ENCODE data around the gene ARHGEF3. TPM values are rescaled to one million over a fixed set of nuclear protein-coding genes. Genes with fewer than 3 reads are reported as not detected.
A peak's percentile ranks its signal among the peaks of the same experiment; 100 is the strongest.

ARHGEF3 gene
- total RNA-seq, 1 donor from 2014 or later: 0.52 TPM

DNA sequence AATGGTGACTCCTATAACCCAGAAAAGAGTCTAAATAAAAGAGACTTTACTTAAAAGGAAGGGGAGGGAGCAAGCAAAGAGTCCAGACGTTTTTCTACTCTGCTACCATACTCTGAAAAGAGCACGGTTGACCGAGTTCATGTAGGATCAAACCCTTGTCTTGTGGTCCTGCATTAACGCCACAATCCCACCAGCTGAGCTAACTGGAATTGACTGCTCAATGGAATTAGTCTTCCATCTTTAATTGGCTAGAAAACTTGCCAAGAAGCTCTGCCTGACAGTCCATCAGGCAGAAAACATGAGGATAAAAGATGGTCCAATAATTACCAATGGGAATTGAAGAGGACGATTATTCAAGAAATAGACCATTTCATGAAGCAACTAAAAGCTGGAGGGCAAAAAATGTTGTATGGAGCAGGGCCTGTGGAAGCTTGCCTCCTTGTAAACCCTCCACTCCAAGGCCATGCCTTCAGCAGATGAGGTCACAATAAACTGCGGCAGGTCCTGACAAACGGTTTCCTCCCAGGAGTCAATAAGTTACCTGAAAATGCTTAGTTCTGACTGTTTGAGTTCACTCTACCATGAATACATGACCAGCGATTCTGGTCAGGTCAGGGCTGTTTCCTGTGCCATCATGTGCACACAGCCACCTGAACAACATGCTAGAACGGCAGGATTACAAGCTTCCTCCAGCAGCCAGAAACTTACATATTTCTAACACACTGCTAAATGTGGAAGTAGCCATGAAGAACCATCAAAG lies 35.6 kb upstream of the ARHGEF3 start:
- Mint-ChIP-seq H3K27ac (no peak overlapping the region), H3K27me3 (ENCODE audit: insufficient read depth, low read depth) (no peaks in the 10 kb centered on the region), H3K9me3 (no peaks in the 10 kb centered on the region), H3K4me3 (no peak overlapping the region), H3K4me1 (peaks cover 22% of the 10 kb centered on the region), H3K36me3 (no peaks in the 10 kb centered on the region)
- H3K9ac ChIP-seq: no peak overlapping the region
- no peaks in the 10 kb centered on the region for H3K36me3 ChIP-seq
- peak overlapping the region; percentile 3 for H3K4me2 ChIP-seq
- H3K9me3 ChIP-seq (ENCODE audit: low read depth): no peaks in the 10 kb centered on the region
- H2AFZ ChIP-seq (replicated peaks): no peak overlapping the region
- H4K20me1 ChIP-seq (ENCODE audit: low read depth): no peaks in the 10 kb centered on the region
- TF ChIP-seq, protein P1, sequence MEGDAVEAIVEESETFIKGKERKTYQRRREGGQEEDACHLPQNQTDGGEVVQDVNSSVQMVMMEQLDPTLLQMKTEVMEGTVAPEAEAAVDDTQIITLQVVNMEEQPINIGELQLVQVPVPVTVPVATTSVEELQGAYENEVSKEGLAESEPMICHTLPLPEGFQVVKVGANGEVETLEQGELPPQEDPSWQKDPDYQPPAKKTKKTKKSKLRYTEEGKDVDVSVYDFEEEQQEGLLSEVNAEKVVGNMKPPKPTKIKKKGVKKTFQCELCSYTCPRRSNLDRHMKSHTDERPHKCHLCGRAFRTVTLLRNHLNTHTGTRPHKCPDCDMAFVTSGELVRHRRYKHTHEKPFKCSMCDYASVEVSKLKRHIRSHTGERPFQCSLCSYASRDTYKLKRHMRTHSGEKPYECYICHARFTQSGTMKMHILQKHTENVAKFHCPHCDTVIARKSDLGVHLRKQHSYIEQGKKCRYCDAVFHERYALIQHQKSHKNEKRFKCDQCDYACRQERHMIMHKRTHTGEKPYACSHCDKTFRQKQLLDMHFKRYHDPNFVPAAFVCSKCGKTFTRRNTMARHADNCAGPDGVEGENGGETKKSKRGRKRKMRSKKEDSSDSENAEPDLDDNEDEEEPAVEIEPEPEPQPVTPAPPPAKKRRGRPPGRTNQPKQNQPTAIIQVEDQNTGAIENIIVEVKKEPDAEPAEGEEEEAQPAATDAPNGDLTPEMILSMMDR (IDR thresholded peaks at IDR 0.05): no peak
- TF ChIP-seq EZH2phosphoT487 (IDR thresholded peaks at IDR 0.05): no peak
- no peak for TF ChIP-seq EZH2 (IDR thresholded peaks at IDR 0.05)
- H3F3A ChIP-seq (ENCODE audit: low read depth): no peaks in the 10 kb centered on the region
- H3K79me2 ChIP-seq (ENCODE audit: low read depth): no peaks in the 10 kb centered on the region
- peaks cover 10% of the 10 kb centered on the region for H3K4me1 ChIP-seq
- H3K27ac ChIP-seq: no peak overlapping the region
- no peak overlapping the region for H3K4me3 ChIP-seq
- DNase-seq (ENCODE audit: low spot score): peak; percentile 62
- H3K27me3 ChIP-seq: no peaks in the 10 kb centered on the region

DNA sequence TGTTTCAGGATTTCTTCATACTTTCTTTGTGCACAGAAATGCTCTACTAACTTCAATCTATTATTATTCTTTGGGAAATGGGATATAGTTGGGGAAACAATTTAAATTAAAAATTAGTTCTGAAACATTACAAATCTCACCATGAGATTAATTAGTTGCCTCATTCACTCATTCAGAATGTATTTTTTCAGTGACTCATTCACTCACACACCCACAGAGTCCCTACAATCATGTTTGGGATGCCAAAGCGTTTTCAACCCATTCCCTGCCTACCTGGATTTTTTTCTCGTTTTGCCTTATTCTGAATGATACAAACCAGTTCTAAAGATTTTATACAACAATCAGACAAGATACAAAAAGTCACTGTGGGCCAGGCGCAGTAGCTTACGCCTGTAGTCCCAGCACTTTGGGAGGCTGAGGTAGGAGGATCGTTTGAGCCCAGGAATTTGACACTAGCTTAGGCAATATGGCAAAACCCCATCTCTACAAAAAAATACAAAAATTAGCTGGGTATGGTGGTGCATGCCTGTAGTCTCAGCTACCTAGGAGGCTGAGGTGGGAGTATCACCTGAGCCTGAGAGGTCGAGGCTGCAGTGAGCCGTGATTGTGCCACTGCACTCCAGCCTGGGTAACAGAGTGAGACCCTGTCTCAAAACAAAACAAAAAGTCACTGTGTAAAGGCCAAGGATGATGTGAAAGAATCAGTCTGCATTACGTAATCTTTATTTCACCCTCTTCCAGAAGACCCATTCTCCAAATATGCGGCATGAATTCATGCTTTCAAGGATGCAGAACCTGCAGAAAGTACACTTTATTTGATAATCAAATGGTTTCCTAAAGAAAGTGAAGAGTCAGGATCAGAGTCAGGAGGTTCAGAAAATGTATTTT lies 34.8 kb upstream of the ARHGEF3 start:
- Mint-ChIP-seq H3K36me3 (no peaks in the 10 kb centered on the region), H3K4me3 (no peak overlapping the region), H3K27me3 (ENCODE audit: insufficient read depth, low read depth) (no peaks in the 10 kb centered on the region), H3K4me1 (peaks cover 22% of the 10 kb centered on the region), H3K9me3 (no peaks in the 10 kb centered on the region), H3K27ac (no peak overlapping the region)
- H3K9ac ChIP-seq: no peak overlapping the region
- H3K27ac ChIP-seq: no peak overlapping the region
- no peaks in the 10 kb centered on the region for H3F3A ChIP-seq (ENCODE audit: low read depth)
- peak overlapping the region; percentile 3 for H3K4me2 ChIP-seq
- H3K4me3 ChIP-seq: no peak overlapping the region
- no peaks in the 10 kb centered on the region for H3K27me3 ChIP-seq
- H3K36me3 ChIP-seq: no peaks in the 10 kb centered on the region
- no peaks in the 10 kb centered on the region for H3K79me2 ChIP-seq (ENCODE audit: low read depth)
- H3K4me1 ChIP-seq: peaks cover 10% of the 10 kb centered on the region
- H4K20me1 ChIP-seq (ENCODE audit: low read depth): no peaks in the 10 kb centered on the region
- no peak overlapping the region for H2AFZ ChIP-seq (replicated peaks)
- no peaks in the 10 kb centered on the region for H3K9me3 ChIP-seq (ENCODE audit: low read depth)
- TF ChIP-seq, protein P1 (IDR thresholded peaks at IDR 0.05): no peak
- no peak for TF ChIP-seq EZH2phosphoT487 (IDR thresholded peaks at IDR 0.05)
- no peak for DNase-seq (ENCODE audit: low spot score)

DNA sequence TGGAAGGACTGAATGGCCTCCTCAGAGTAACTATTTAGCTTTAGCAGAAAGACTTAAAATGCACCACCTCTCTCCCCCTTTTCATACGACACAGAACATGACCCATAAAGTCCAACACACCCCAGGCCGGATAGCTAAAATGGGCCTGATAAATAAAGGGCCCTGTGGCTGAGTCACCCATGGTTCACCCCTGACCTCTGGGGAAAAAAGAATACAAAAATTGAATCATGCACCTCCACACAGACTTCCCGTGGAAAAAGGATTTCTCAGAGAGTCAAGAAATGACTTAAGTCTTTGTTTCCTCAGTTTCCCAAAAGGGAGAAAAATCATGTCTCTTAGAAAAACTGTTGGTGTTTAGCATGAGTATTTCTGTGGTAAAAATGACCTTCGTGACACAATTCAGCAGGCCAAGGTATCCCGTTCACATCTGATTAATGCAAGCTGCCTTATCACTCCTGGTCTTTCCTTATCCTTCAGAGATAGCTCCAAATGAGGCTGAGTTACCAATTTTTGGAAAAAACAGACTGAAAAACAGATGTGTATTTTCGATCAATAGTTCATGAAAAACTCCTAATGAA lies 34.0 kb upstream of the ARHGEF3 start:
- Mint-ChIP-seq H3K27me3 (ENCODE audit: insufficient read depth, low read depth) (no peaks in the 10 kb centered on the region), H3K4me3 (no peak overlapping the region), H3K9me3 (no peaks in the 10 kb centered on the region), H3K27ac (no peak overlapping the region), H3K36me3 (no peaks in the 10 kb centered on the region), H3K4me1 (peaks cover 22% of the 10 kb centered on the region)
- no peaks in the 10 kb centered on the region for H3K9me3 ChIP-seq (ENCODE audit: low read depth)
- H3K27me3 ChIP-seq: no peaks in the 10 kb centered on the region
- no peak overlapping the region for H2AFZ ChIP-seq (replicated peaks)
- no peaks in the 10 kb centered on the region for H3F3A ChIP-seq (ENCODE audit: low read depth)
- no peak overlapping the region for H3K9ac ChIP-seq
- H3K36me3 ChIP-seq: no peaks in the 10 kb centered on the region
- H3K27ac ChIP-seq: no peak overlapping the region
- H3K79me2 ChIP-seq (ENCODE audit: low read depth): no peaks in the 10 kb centered on the region
- peaks cover 10% of the 10 kb centered on the region for H3K4me1 ChIP-seq
- TF ChIP-seq EZH2 (IDR thresholded peaks at IDR 0.05) (no peak), EZH2phosphoT487 (IDR thresholded peaks at IDR 0.05) (no peak)
- TF ChIP-seq, protein P1 (IDR thresholded peaks at IDR 0.05): no peak
- no peak overlapping the region for H3K4me3 ChIP-seq
- H3K4me2 ChIP-seq: no peak overlapping the region
- DNase-seq (ENCODE audit: low spot score): no peak
- H4K20me1 ChIP-seq (ENCODE audit: low read depth): no peaks in the 10 kb centered on the region

Data from neural progenitor cell (in vitro differentiated cells).